ENCODE results near the gene SLIT3. TPM values are rescaled to one million over a fixed set of nuclear protein-coding genes. Genes with fewer than 3 reads are reported as not detected.

SLIT3 gene
- total and polyA plus RNA-seq, 2 donors (not counting 3 experiments of a cell fraction or from before 2014, with no cell fraction given): 0.90 to 1.0 TPM

GRCh38 chr5:168808051-168808616, 492.8 kb downstream of the SLIT3 start:
- intact Hi-C loops (cut with micrococcal nuclease): no loop called here
- Histone ChIP-seq H3K9me3 (replicated peaks; ENCODE audit: control insufficient read depth, insufficient read depth, low read length) (no peaks in the 10 kb centered on the region), H2AFZ (ENCODE audit: low read depth, low read length) (no peak overlapping the region), H3K9ac (replicated peaks; ENCODE audit: extremely low read depth, insufficient read depth, low read length) (no peak overlapping the region), H3K4me3 (replicated peaks in 1 of 3; ENCODE audit: insufficient read depth in 1 of 3, low read depth in 1 of 3, low read length in 3 of 3) (no peak overlapping the region), H3K36me3 (ENCODE audit: control insufficient read depth in 2 of 2, extremely low read depth in 1 of 2, insufficient read depth in 2 of 2, low read length in 2 of 2) (no peaks in the 10 kb centered on the region), H3K4me1 (ENCODE audit: control insufficient read depth, extremely low read depth, insufficient read depth, low read length) (no peaks in the 10 kb centered on the region), H4K20me1 (replicated peaks; ENCODE audit: control insufficient read depth, extremely low read depth, insufficient read depth, low read length) (no peaks in the 10 kb centered on the region), H3K27me3 (ENCODE audit: control insufficient read depth in 2 of 2, insufficient read depth in 2 of 2, low read length in 2 of 2) (no peaks in the 10 kb centered on the region), H3K79me2 (ENCODE audit: control insufficient read depth, insufficient read depth, low read length) (no peaks in the 10 kb centered on the region), H3K4me2 (ENCODE audit: insufficient read depth, low read length) (no peak overlapping the region), H3K27ac (ENCODE audit: insufficient read depth, low read depth, low read length) (no peak overlapping the region), H3K9me1 (replicated peaks; ENCODE audit: control insufficient read depth, extremely low read depth, insufficient read depth, low read length) (no peaks in the 10 kb centered on the region)
- FAIRE-seq (no peak), DNase-seq (ENCODE audit: low read depth, low spot score) (no peak)
- POLR2A ChIA-PET: no interaction called here
- no peak for TF ChIP-seq JUN (IDR thresholded peaks at IDR 0.05; ENCODE audit: borderline replicate concordance, insufficient read depth, insufficient read length, low read depth)
- TF ChIP-seq CTCF (IDR thresholded peaks at IDR 0.05; ENCODE audit: extremely low read depth in 1 of 2, insufficient read depth in 1 of 2, low read depth in 1 of 2, low read length in 2 of 2): no peak
- TF ChIP-seq GATA2 (IDR thresholded peaks at IDR 0.05; ENCODE audit: insufficient read depth, insufficient read length, low read depth, low read length): no peak
- TF ChIP-seq, protein P1, sequence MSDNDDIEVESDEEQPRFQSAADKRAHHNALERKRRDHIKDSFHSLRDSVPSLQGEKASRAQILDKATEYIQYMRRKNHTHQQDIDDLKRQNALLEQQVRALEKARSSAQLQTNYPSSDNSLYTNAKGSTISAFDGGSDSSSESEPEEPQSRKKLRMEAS (IDR thresholded peaks at IDR 0.05; ENCODE audit: insufficient read depth, insufficient read length): no peak
- TF ChIP-seq POLR2A (IDR thresholded peaks at IDR 0.05; ENCODE audit: low read depth, low read length): no peak
- no peak for TF ChIP-seq FOS (IDR thresholded peaks at IDR 0.05; ENCODE audit: borderline replicate concordance, insufficient read depth, low read length)
- TF ChIP-seq POLR2AphosphoS5 (IDR thresholded peaks at IDR 0.05; ENCODE audit: insufficient read depth, low read depth, low read length): no peak
- TF ChIP-seq MYC (IDR thresholded peaks at IDR 0.05; ENCODE audit: low read depth, low read length): no peak
- TF ChIP-seq EZH2 (IDR thresholded peaks at IDR 0.05; ENCODE audit: borderline replicate concordance, low read depth, low read length, severe bottlenecking): no peak
- BruUV-seq (replicated peaks): no TSS peak
- CTCF ChIA-PET: no interaction called here
- dilution Hi-C loops (cut with MboI; ENCODE audit: extremely low pct_ligation_motif_present, low sequenced_read_pairs): no loop called here
